Skeletal muscle cell (primary cell): ENCODE data around the gene BRD3.

Experiments
- DNase-seq: peaks from one replicate; pipeline ENCODE4 v3.0.0-alpha.2; 2010; ENCODE audit warnings: low read depth
- H3K4me3 ChIP-seq: 2 replicates; pipeline ENCODE4 v1.5.1; 2011; ENCODE audit warnings: low read depth, mild to moderate bottlenecking, control low read depth, low read length, moderate library complexity

Gene BRD3

DNA sequence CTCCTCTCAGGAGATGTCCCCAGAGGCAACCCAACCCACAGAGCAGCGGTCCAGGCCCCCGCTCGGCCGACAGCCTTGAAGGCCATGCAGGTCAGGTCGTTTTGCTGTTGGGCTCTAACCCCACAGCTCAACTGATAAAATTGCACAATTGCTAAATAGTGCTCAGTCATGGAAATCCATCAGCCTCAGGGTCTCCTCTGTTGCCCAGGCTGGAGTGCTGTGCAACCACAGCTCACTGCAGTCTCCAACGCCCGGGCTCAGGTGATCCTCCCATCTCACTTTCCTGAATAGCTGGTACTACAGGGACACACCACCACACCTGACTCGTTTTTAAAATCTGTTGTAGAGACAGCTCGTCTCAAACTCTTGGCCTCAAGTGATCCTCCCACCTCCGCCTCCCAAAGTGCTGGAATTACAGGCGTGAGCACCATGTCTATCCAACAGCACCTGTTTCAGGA is 24.3 kb downstream of the BRD3 start:
- DNase-seq, result no peak
- no peak overlapping the region for H3K4me3 ChIP-seq

DNA sequence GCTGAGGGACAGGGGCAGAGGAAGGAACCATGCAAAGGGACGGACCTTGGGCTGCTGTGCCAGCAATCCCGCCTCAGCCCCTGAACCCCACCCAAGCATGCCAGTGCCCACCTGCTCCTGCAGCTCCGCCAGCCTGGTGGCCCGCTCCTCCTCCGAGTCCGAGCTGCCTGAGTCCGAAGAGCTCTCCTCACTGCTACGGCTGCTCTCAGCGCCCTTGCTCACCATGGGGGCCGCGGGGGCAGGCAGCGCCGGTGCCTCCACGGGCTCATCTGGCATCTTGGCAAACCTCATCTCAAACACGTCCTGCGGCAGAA is 26.2 kb downstream of the BRD3 start:
- DNase-seq, result no peak
- no peak overlapping the region for H3K4me3 ChIP-seq

DNA sequence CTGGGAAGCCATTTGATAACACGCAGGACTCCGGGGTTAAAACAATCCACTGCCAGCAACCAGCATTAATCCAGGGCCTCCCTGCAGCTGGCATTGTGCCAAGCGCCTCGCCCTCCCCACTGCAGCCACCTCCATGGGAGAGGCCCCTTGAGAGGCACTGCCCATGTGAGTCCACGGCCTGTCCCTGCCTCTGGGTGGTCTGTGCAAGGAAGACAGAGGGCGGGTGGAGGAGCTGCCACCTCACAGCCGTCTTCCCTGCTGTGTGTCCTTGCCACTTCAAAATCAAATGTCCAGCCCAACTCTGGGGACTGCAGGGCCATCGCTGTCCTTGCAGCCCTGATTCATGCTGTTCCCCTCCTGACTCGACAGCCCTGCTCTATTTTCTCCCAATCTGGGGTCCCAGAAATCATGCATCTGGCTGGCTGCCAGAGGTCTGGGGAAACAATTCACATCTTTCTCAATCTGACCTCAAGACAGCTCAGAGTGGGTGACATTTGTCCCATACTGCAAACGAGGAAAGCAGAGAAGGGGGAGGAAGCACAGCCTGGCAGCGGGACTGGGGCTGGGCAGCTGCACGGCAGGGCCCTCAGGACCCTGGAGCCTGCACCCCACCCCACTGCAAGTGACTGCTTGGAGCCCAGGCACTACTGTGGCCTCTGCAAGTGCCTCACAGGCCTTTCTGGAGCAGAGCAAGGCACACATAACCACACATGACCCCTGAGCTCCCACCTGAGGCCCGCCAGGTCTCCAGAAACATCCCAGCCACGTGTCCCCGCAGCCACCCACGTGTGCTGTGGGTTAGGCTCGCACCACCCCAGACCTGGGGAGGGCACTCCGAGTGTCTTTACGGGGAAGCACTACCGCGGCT is 26.8 kb downstream of the BRD3 start:
- no peak overlapping the region for H3K4me3 ChIP-seq
- DNase-seq, result no peak

DNA sequence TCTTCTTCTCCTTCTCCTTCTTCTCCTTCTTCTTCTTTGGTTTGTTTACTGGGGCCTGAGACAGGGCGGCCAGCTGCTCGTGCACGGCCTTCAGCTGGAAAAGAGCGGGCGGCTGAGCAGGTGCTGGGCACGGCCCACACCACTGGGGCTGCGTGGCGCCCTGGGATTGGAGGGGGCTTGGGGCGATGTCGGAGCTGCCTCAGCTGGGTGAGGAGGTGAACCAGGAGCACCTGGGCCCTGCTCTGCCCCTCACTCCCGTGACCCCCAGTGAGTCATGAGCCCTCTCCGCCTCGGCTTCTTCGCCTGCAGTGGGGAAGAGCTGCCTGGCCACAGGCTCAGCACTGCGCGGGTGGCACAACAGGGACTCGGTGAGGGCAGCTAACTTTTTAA is 27.7 kb downstream of the BRD3 start:
- no peak for DNase-seq
- H3K4me3 ChIP-seq, result no peak overlapping the region

DNA sequence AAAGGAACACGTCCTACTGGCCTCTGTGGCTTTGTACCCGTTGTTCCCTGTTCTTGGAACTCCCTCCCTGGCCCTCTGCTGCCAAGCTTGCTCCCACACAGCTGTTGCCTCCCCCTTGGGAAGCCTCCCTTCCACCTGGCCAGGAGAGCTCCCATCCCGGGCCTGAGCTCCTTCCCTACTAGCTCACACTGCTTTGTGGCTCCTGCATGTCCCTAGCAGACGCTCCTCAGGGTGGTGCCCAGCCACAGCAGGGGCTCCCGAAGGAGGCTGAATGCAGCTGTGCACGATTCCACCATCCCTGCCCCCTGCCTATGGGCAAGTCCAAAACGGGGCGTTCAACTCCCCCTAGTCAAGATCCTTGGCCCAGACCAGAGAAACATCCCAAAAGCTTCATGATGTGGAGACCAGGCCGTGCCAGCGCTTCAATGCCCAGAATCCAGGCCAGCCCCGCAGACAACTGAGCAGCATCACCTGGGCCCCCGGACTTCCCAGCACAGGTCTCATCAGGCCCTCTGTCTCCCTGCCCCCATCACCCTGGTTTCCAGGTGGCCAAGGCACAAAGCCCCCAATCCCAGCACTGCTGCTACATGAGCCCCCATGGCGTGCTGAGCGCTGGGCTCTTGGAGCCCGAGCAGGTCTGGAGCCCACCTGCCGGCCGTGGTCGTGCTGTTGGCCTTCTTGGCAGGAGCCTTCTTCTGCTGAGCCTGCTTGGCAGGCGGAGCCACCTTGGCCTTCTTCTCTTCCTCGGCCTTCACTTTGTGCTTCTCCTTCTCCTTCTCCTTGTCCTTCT is 28.2 kb downstream of the BRD3 start:
- no peak for DNase-seq
- H3K4me3 ChIP-seq, result no peak overlapping the region

DNA sequence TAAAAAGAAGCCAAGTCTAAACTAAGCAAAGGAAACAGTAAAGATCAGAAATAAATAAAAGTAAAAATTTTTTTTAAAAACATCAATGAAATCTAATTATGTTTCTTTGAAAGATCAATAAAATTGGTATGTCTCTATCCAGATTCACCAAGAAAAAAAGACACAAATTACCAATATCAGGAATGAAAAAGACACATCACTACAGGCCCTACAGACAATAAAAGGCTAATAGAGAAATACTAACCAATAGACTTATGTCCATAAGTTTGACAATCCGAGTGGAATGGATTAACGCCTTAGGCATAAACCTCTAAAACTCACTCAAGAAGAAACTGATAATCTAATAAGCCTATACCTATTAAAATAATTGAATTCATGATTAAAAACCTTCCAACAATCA is 30.2 kb downstream of the BRD3 start:
- DNase-seq, result no peak
- no peak overlapping the region for H3K4me3 ChIP-seq

DNA sequence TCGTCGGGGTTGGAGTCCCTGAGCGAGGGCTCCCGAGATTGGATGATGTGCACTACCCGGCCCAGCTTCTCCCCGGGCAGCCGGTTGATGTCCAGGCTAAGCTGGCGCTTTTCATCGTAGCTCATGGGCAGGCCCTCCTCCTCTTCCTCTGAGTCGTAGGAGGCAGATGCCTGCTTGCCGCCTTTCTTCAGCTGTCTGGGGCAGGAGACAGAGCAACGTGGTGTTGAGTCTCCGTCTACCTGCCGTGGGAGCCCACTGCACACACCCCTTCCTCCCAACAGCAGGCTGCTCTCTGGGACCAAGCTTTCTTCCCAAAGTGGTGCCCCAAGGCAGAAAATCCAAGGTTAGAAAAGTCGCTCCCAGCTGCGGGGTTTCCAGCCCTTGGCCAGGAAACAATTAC is 31.7 kb downstream of the BRD3 start:
- H3K4me3 ChIP-seq, result no peak overlapping the region
- no peak for DNase-seq

DNA sequence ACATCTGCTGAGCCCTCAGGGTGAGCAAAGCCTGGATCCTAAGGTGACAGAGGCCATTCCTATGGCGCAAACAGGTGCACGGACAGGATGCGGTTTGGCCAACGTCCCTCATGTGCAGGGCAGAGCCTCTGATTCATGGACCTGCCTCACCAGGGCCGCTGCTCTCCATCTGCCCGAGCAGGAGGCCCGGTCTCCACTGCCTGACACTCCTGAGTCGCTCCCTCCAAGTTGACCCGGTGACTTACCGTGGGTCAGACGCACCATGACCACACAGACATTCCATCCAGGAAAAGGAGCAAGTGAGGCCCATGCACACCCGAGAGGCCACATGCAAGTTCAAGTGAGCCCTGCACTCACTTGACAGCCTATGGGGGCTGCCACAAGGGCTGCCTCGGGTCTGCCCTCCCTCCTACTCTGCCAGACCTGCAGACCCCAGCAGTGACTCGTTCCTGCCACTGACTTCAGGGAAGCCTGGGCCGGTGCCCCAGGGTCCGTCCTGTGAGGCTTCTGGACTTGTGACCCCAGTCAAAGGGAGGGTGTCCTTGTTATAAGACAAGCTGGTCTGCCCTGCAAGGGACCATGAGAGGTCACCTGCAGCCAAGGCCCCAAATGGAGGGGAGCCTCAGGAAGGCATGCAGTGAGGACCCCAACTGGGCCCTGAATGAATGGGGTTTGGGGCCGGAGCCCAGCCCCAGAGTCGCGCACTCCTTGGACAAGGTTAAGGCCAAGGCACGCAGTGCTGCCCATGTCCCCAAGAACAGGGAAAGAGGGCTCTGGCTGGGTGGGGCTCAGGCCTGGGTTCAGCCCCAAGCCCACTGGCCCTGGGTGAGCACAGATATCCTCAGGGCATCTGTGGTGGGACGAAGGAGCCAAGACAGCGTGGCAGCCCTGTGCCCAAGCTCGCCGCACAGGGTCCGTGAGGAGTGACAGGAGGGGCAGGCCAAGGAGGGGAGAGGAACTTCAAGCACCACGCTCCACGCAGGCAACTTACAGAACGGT is 32.5 kb downstream of the BRD3 start:
- no peak overlapping the region for H3K4me3 ChIP-seq
- DNase-seq, result no peak

DNA sequence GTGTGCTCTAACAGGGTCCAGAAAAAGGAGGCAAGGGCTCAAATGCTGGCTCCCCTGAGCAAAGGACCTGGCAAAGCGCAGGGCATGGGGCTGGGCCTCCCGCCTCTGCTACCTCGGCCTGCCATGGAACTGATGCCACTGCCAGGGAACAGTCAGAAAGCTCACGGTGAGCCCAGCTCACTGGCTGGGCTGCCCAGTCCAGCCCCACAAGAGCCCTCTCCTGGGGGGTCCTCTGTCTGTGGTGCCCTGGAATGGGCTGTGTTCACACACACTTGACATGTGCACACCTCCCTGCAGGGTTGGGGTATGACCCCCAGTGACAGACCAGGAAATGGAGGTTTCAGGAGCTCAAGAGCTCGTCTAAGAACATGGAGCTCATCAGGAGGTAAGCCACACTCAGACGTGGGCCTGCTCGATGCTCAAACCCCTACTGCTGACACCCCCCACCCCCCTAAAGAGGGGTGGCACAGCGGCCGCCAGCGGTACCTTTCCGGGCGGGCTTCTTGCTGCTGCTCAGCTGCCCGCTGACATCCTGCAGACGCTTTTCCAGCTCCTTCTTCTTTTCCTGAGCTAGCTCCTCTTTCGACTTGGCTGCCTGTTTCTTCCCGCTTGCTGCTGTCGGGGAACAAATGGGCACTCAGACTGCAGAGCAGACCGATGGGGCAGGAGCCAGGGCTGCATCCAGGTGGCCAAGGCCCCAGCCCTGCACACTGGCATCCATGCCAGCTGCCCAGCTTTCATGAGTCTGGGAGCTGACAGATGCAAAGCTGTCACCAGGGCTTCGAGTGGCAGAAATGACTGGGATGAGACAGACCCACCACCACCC is 33.4 kb downstream of the BRD3 start:
- no peak for DNase-seq
- H3K4me3 ChIP-seq, result no peak overlapping the region

DNA sequence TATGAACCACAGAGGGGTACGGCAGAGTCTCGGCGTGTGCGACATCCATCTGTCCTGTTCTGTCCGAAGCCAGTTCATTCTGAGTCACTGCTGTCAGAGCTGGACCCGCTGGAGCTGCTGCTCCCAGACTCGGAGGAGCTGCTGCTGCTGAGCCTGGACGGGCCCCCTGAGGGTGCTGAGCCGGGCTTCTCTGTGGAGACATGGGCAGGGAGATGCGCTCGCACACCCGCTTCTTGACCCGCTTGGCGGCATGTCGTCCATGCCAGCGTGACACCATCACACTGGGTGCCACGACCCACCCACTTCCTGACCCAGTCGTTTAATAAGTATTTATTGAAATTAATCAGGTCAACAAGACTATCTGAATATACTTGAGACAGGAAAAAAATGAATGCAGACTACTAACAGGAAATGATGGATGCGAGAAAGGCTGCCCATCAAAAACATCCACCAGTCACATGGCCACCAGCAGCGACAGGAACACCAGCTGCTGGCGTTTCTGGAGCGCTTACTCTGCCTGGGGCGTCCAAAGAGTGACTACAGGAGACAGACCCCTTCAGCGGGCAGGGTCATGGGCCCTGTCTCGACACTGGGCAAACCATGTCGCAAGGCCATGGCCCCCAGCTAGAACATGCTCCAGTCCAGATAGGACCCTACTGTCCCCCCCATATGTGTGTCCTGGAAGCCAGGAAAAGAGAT is 34.2 kb downstream of the BRD3 start:
- DNase-seq, result no peak
- no peak overlapping the region for H3K4me3 ChIP-seq

DNA sequence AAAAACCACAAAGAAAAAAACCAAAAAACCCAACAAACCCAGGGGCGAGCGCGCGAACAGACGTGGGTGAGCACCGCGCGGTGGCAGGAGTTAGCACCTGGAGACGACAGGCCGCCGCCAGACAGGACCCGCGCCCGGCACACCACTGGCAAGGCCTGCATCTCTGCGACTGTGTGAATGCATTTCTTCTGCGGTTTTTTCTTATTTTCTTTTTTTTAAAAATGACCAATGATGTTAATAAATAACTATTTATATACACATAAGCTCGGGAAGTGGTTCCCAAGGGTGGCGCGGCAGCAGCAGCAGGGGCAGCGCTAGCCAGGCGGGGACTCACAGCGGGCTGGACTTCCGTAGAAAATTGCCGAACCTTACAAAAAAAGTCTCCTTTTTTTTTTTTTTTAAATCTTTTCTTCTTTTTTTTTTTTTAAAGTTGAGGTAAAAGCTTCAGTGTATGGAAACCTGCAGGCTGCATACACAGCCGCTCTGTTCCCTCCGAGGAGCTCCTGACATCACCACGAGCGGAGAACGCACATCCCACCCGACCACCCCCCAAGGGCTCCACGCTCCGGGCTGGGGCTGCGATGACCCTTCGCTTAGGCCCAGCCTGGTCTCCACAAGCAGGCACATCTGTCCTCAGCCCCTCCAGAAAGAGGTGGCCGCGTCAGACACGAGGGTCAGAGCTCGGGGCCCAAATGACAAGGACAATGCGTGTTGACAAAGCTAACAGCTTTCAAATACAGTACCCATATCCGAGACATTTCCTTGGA is 35.2 kb downstream of the BRD3 start:
- H3K4me3 ChIP-seq, result no peak overlapping the region
- DNase-seq, result no peak

DNA sequence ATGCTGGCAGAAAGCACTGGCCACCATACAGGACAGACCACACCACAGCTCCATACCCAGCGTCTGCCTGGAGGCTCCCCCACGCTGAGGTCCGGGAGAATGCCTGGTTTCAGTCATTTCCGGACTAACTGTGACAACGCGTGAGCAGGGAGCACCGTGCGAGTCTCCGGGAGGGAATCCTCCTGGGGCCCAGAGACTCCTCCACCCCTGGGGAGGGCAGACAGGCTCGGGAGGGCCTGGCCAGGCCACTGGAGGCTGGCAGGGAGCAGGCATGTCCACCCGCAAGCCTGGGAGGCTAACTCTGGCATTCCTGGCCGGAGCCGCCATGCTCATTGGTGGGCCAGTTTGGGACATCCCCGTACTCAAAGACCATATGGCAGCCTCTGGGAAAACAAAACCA is 36.0 kb downstream of the BRD3 start:
- DNase-seq, result no peak
- no peak overlapping the region for H3K4me3 ChIP-seq

DNA sequence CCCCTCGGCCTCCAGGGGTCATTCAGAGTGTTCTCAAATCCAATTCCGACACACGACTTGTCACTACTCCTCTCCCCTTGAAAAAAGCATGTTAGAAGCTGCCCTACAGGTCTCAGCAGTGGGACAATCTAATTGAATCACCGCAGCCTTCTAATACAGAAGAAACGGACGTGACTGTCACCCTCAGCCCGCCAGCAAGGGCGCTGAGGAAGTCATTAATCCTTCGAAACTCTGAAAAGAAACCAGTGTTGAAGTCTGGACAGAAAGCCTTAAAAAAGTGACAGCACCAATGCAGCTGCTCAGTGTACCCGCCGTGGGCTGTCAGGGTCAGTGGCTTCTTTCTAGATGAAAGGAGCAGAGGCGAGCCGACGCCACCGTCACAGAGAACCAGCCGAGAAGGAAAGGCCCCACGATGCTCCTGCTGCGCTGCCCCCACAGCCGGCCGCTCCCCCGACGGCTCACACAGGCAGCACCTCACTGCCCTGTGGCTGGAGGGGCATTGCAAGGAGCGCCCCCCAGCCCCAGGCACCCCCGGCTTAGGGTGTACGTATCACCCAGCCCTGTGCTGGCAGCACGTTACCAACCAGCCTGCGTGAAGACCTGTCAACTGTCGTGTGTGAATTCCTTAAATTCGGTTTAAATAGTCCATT is 36.9 kb downstream of the BRD3 start:
- H3K4me3 ChIP-seq, result no peak overlapping the region
- no peak for DNase-seq

DNA sequence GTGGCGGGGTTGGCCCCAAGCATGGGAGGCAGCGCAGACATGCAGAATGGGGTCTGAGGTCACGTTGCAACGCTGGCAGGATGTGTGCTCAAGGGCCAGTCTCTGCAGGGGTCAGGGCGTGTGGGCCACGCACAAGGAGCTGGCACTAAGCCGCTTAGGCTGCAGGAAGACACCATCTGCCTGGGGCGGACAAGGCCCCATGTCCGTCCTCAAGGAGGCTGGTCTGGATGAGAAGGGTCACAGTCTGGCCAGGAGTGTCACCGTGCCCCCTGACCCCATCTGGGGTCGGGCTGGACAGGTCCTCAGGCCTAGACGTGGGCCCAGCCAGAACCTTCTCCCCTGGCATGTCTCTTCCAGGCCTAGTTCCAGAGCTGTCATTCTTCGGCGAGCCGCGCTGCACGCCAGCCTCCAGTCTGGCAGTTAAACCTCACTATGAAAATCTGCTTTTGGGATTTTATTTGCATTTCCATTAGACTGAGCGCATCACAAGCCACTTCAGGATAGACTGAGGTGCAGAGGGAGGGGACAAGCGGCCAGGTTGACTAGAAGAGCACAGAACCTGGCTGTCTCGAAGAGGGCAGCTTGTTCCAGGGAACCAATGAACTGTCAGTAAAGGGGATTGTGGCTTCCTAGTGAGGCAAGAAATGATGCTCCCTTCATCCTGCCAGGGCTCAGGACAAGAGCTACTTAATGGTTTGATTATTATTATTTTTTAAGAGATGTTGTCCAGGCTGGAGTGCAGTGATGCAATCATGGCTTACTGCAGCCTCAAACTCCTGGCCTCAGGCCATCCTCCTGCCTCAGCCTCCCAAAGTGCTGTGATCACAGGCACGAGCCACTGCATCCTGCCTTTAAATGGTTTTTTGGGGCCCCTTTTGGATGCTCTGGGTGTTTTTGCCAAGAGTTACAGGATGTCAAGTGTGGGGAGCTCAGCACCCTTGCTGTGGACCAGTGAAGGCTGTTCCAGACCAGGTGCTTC is 38.3 kb downstream of the BRD3 start:
- no peak for DNase-seq
- H3K4me3 ChIP-seq, result no peak overlapping the region

DNA sequence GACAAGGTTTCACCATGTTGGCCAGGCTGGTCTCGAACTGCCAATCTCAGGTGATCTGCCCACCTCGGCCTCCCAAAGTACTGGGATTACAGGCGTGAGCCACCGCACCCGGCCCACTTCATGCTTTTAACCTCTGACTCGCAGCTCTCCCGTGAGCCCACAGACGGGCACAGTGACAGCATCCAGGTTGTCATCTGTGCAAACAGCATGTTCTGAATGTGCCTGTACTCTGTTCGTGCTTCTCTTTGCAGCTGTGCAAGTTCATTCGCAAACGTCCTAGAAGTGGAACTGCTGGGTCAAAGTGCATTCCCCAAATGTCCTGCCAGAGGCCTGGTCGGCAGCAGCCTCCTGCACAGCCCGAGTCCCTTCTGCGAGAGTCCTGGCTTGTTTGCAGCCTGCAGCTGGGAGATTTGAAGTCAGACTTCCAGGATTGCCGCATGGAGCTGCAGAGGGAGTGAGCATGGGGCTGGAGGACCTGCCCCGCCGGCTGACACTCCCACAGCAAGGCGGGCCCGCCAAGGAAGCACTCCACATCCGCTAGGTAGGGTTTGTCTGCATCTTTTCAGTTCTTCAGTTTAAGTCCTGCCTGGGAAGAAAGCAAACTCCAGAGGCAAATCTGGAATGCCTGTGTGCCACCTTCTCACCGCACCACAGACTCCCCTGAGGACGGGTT is 39.1 kb downstream of the BRD3 start:
- no peak overlapping the region for H3K4me3 ChIP-seq
- no peak for DNase-seq

DNA sequence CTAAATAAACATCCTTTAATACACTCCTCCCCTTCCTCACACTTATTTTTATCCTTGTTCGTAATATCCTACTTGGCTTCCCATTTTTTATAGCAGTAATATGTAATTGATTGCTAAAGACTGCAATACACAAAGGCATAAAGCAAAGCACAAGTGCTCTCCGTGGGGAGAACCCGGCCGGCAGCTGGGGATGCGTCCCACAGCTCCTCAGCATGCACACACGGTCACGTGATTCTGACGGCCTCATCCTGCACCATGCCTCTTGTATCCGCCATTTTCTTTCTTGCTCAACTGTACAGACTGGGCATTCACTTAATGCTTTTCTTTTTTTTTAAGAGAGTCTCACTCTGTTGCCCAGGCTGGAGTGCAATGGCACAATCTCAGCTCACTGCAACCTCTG is 39.8 kb downstream of the BRD3 start:
- DNase-seq, result no peak
- H3K4me3 ChIP-seq, result no peak overlapping the region
